GM12891 (cell line): Measurements from ENCODE around the gene HCCS.

Source experiments
- POLR2A ChIP-seq: IDR thresholded peaks from 2 replicates; pipeline ENCODE4 v1.6.1; 2011; ENCODE audit warnings: low read depth, low read length, control low read depth
- POLR2AphosphoS5 ChIP-seq: IDR thresholded peaks from 2 replicates; pipeline ENCODE4 v1.6.1; 2011; ENCODE audit warnings: low read depth, low read length, control low read depth
- SPI1 ChIP-seq: IDR thresholded peaks from 2 replicates; pipeline ENCODE4 v1.6.1; 2011; ENCODE audit warnings: low read depth, low read length, control low read depth
- TAF1 ChIP-seq: IDR thresholded peaks from 2 replicates; pipeline ENCODE4 v1.6.1; 2011; ENCODE audit warnings: low read depth, low read length, control low read depth

DNA sequence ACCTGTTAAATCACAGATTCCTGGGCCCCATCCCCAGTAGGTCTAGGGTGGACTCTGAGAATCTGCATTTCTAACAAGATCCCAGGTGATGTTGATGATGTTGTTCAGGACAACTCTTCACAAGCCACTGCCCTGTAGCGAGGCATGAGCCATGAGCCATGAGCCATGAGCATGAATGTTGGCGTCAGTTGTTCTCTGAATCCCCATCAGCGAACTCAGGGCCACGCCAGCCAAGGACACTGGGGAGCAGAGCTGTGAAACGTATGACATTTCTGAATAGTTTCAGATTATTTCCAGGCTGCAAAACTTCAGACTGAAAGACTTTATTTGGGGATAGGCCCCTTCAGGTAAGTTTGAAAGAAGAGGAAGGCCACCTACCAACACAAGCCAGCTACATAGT, 46.9 kb upstream of the HCCS start:
- TF ChIP-seq POLR2A (no peak), POLR2AphosphoS5 (no peak), TAF1 (no peak), SPI1 (no peak)
